K562 (cell line): Measurements from ENCODE around the gene UBE2E1. TPM values are rescaled to one million over a fixed set of nuclear protein-coding genes. Genes with fewer than 3 reads are reported as not detected.

Source experiments
- ATAC-seq: fragments of 200-7000 bp; cut with Tn5 transposase; 3 replicates; pipeline ENCODE4 v1.9.1; 2020; ENCODE audit warnings: moderate library complexity
- BruUV-seq: library from RNA; stranded (reverse); fragments of 400-500 nt; replicated peaks from 2 replicates; lab custom pipeline; 2021; lab: Mats Ljungman, UMichigan
- CTCF ChIA-PET: fragments of 300-600 bp; formaldehyde crosslinking; extraction: SDS; loops from one replicate; lab custom pipeline; 2021; ENCODE audit warnings: low intra/inter-chr PET ratio; lab: Yijun Ruan, JAX
- POLR2A ChIA-PET: fragments of 300-600, 350-650 bp; sonication (Branson Sonifier 250); formaldehyde crosslinking; extraction: SDS; loops from one replicate; lab custom pipeline; 2021; ENCODE audit warnings: antibody characterized with exemption, inconsistent platforms; lab: Yijun Ruan, JAX
- DNase-seq, 4 experiments: peaks; one replicate each; pipeline versions ENCODE4 v3.0.0 to v3.0.0-alpha.2; 2011 to 2018; ENCODE audit warnings: low spot score in 3 of 4, mixed read lengths in 3 of 4; ENCODE audit errors: extremely low read depth in 1 of 4
- FAIRE-seq: peaks from 2 replicates; lab custom pipeline; 2011; peaks lifted over from hg19 to GRCh38; lab: Jason Lieb, UNC
- H2AFZ ChIP-seq: 2 replicates; pipeline ENCODE4 v1.6.0; 2011; ENCODE audit warnings: low read depth, low read length, control low read depth, inconsistent platforms
- H3K27ac ChIP-seq: fragments of 200-600 bp; 3 replicates; pipeline ENCODE4 v1.8.0; 2011; ENCODE audit warnings: low read depth, mild to moderate bottlenecking, control low read depth, inconsistent platforms, low read length, moderate library complexity, mixed read lengths; ENCODE audit errors: extremely low read depth
- H3K27me3 ChIP-seq, 2 experiments: fragments of 300-600 bp in 1 of 2; 2 replicates in 1 of 2; 3 replicates in 1 of 2; pipeline versions ENCODE4 v1.6.0 to v1.8.0; 2011; ENCODE audit warnings: inconsistent platforms in 2 of 2, low read length in 2 of 2, mild to moderate bottlenecking in 1 of 2, mixed read lengths in 1 of 2, moderate library complexity in 1 of 2; ENCODE audit not compliant: control insufficient read depth in 2 of 2, insufficient read depth in 2 of 2
- H3K36me3 ChIP-seq: fragments of 300-600 bp; 3 replicates; pipeline ENCODE4 v1.8.0; 2011; ENCODE audit warnings: mild to moderate bottlenecking, low read length, inconsistent platforms; ENCODE audit not compliant: control insufficient read depth, insufficient read depth
- H3K4me1 ChIP-seq, 2 experiments: fragments of 200-600 bp in 1 of 2; replicated peaks in 1 of 2; 2 replicates in 1 of 2; 3 replicates in 1 of 2; pipeline versions ENCODE4 v1.5.1 to v1.8.0; 2011; ENCODE audit warnings: inconsistent platforms in 2 of 2, low read length in 2 of 2, mild to moderate bottlenecking in 1 of 2, mixed read lengths in 1 of 2, moderate library complexity in 1 of 2; ENCODE audit not compliant: control insufficient read depth in 2 of 2, insufficient read depth in 2 of 2
- H3K4me2 ChIP-seq: 2 replicates; pipeline ENCODE4 v1.6.1; 2011; ENCODE audit warnings: low read length, control low read depth, inconsistent platforms, mixed read lengths; ENCODE audit not compliant: insufficient read depth
- H3K4me3 ChIP-seq: fragments of 200-600 bp; sonication (generic), shearing (Covaris generic); 2 replicates; pipeline ENCODE4 v1.5.1; 2016; ENCODE audit warnings: control low read depth, inconsistent platforms
- H3K79me2 ChIP-seq: fragments of 200-600 bp; 3 replicates; pipeline ENCODE4 v1.8.0; 2011; ENCODE audit warnings: low read length, inconsistent platforms; ENCODE audit not compliant: control insufficient read depth, insufficient read depth
- H3K9ac ChIP-seq, 2 experiments: 2 replicates each; pipeline versions ENCODE4 v1.6.0 to v1.6.1; 2011; ENCODE audit warnings: low read depth in 2 of 2, low read length in 2 of 2, control low read depth in 1 of 2, inconsistent platforms in 1 of 2, mild to moderate bottlenecking in 1 of 2, mixed read lengths in 1 of 2; ENCODE audit not compliant: insufficient read depth in 1 of 2
- H3K9me1 ChIP-seq: one replicate; pipeline ENCODE4 v1.6.0; 2011; ENCODE audit warnings: inconsistent platforms, mild to moderate bottlenecking, low read length, moderate library complexity; ENCODE audit not compliant: control insufficient read depth, insufficient read depth
- H3K9me3 ChIP-seq: replicated peaks from 2 replicates; pipeline ENCODE4 v1.5.1; 2011; ENCODE audit warnings: low read depth, low read length, inconsistent platforms; ENCODE audit not compliant: control insufficient read depth, insufficient read depth
- H4K20me1 ChIP-seq: replicated peaks from 2 replicates; pipeline ENCODE4 v1.6.1; 2011; ENCODE audit warnings: low read length, inconsistent platforms, mixed read lengths; ENCODE audit not compliant: control insufficient read depth, insufficient read depth
- BCLAF1 ChIP-seq, 2 experiments: fragments of 450-650 bp in 1 of 2; IDR thresholded peaks; 2 replicates each; pipeline ENCODE4 v1.6.1; 2011 to 2017; ENCODE audit warnings: low read depth in 2 of 2, antibody characterized with exemption in 1 of 2, borderline replicate concordance in 1 of 2, low read length in 1 of 2, mild to moderate bottlenecking in 1 of 2, mixed read lengths in 1 of 2; ENCODE audit not compliant: control insufficient read depth in 1 of 2
- BRCA1 ChIP-seq, 2 experiments: fragments of 450-650 bp in 1 of 2; sonication (generic) in 1 of 2; formaldehyde crosslinking in 1 of 2; IDR thresholded peaks; 2 replicates each; pipeline versions ENCODE4 v1.5.0 to v1.6.1; 2017 to 2020; ENCODE audit warnings: mild to moderate bottlenecking in 1 of 2, missing genetic modification reagents in 1 of 2
- CBFB ChIP-seq: sonication (generic); formaldehyde crosslinking; IDR thresholded peaks from 2 replicates; pipeline ENCODE4 v1.4.0; 2020; ENCODE audit warnings: mild to moderate bottlenecking, missing genetic modification reagents
- CBX5 ChIP-seq: IDR thresholded peaks from 2 replicates; pipeline ENCODE4 v1.6.1; 2014; ENCODE audit warnings: low read depth, borderline replicate concordance
- NFRKB ChIP-seq: fragments of 450-650 bp; IDR thresholded peaks from 2 replicates; pipeline ENCODE4 v1.6.1; 2016; ENCODE audit warnings: low read depth
- SETDB1 ChIP-seq: IDR thresholded peaks from one replicate; pipeline ENCODE4 v1.6.1; 2012; ENCODE audit warnings: low read length, control low read depth, inconsistent platforms
- SPI1 ChIP-seq: IDR thresholded peaks from 2 replicates; pipeline ENCODE4 v1.6.1; 2011; ENCODE audit warnings: low read depth, low read length, control low read depth, borderline replicate concordance
- ZNF316 ChIP-seq: fragments of 450-650 bp; IDR thresholded peaks from 2 replicates; pipeline ENCODE4 v1.6.1; 2016
- ZNF431 ChIP-seq: sonication (generic); formaldehyde crosslinking; IDR thresholded peaks from 2 replicates; pipeline ENCODE4 v1.8.0; 2022; ENCODE audit warnings: mild to moderate bottlenecking, missing genetic modification reagents
- ZNF609 ChIP-seq: sonication (generic); formaldehyde crosslinking; IDR thresholded peaks from 2 replicates; pipeline ENCODE4 v1.8.1; 2023; ENCODE audit warnings: missing genetic modification reagents, mild to moderate bottlenecking, borderline replicate concordance
- WGBS: fragments of 100-300 bp; shearing (Covaris generic); methylation state at CpG from one replicate; pipeline ENCODE4 v1.1.6; 2016; ENCODE audit warnings: low coverage, mixed read lengths; ENCODE audit not compliant: insufficient coverage; ENCODE audit errors: missing lambda C conversion rate; 5-methylcytosine and 5-hydroxymethylcytosine counted together
- in situ Hi-C: fragments of 300-500 bp; cut with MboI; formaldehyde crosslinking; loops from 4 replicates; pipeline ENCODE4 v1.15.0; 2018; ENCODE audit warnings: inconsistent platforms, mixed read lengths
- intact Hi-C: fragments of 100-400 bp; cut with micrococcal nuclease; formaldehyde crosslinking; loops from 2 replicates; pipeline ENCODE4 v1.14.2; 2022
- polyA plus RNA-seq, 8 experiments: library from polyadenylated mRNA; depleted of rRNA in 4 of 8; stranded (reverse) in 5 of 8; unstranded in 3 of 8; fragments of >200 nt; fragmentation: Nextera tagmentation in 2 of 8; fragmentation: Illumina TruSeq in 1 of 8; extraction: Ambion mirVana in 2 of 8; extraction: Trizol in 1 of 8; gene quantifications; 2 replicates each; pipeline versions ENCODE4 v1.2.1 to v1.2.3, GENCODE V29; 2011 to 2014; ENCODE audit warnings: inconsistent platforms in 1 of 8, missing spikeins in 1 of 8
- total RNA-seq, 7 experiments: library from RNA; depleted of rRNA in 6 of 7; stranded (reverse); fragments of >200 nt in 6 of 7; fragmentation: Illumina TruSeq in 2 of 7; extraction: Trizol in 2 of 7; gene quantifications; 2 replicates each; pipeline versions ENCODE4 v1.2.1 to v1.2.3, GENCODE V29; 2011 to 2021; ENCODE audit warnings: low replicate concordance in 1 of 7

The UBE2E1 gene
- total and polyA plus RNA-seq, 9 of the 15 experiments (the other 6 are each of a cell fraction or from before 2014, with no cell fraction given), result 54.4 to 294 (median 165) TPM

- Histone ChIP-seq H3K27ac (peak overlapping the region; percentile 56), H2AFZ (no peak overlapping the region), H3K9ac (peak overlapping the region; percentile 61 to 88; a peak in 3 of 4 replicates), H3K27me3 (no peaks in the 10 kb centered on the region), H3K4me1 (peaks cover 25 to 27% of the 10 kb centered on the region in 2 experiments; a peak in 4 of 5 replicates), H3K9me1 (no peaks in the 10 kb centered on the region), H3K36me3 (peaks cover 58% of the 10 kb centered on the region), H3K4me2 (peak overlapping the region; percentile 22)
- peak in 1 of 4 experiments; percentile 29 for DNase-seq
- WGBS, result 66% methylated on average over 13 of the region's 13 CpGs
- intact Hi-C loops, result loop anchor here (2.0 to 10.0 kb wide), 4 partner anchors 57 to 605 kb away; partner anchors contain the start of genes NKIRAS1, NR1D2, RPL15 and UBE2E2
- ChIA-PET POLR2A (interaction anchor here (1.4 to 3.6 kb wide), 2 partner anchors 21 to 107 kb away, joined by 4 to 11 read pairs; partner anchors contain the start of genes NKIRAS1 and RPL15), CTCF (no interaction called here)
- no peak for ATAC-seq
- FAIRE-seq, result no peak
- TF ChIP-seq BCLAF1 (IDR thresholded peaks at IDR 0.05; ENCODE audit: borderline replicate concordance in 1 of 2, control insufficient read depth in 1 of 2, low read depth in 2 of 2, low read length in 1 of 2), result 0 out of 4 replicates have a peak, but pooled peaks of 1 of the 2 experiments have one; percentile 16
- TF ChIP-seq BRCA1 (IDR thresholded peaks at IDR 0.05), result no peak
- TF ChIP-seq BRCA1 (CRISPR knock-in tag; IDR thresholded peaks at IDR 0.05), result no peak
- no peak for TF ChIP-seq CBX5
- TF ChIP-seq ZNF316, result 0 out of 2 replicates have a peak, but pooled peaks have one; percentile 17
- TF ChIP-seq ZNF431 (CRISPR knock-in tag), result no peak
- 0 out of 2 replicates have a peak, but pooled peaks have one; percentile 0 for TF ChIP-seq SPI1
- no peak for TF ChIP-seq ZNF609 (CRISPR knock-in tag)
- no peak for TF ChIP-seq SETDB1
- no peak for TF ChIP-seq CBFB (CRISPR knock-in tag)
- TF ChIP-seq NFRKB, result 0 out of 2 replicates have a peak, but pooled peaks have one; percentile 32
- TF ChIP-seq, all 486 proteins: peak for 4
- Histone ChIP-seq H3K4me3 (peak overlapping the region; percentile 31; the same call in 1 of the 2 replicates), H4K20me1 (no peaks in the 10 kb centered on the region), H3K9me3 (no peaks in the 10 kb centered on the region), H3K79me2 (peaks cover 84% of the 10 kb centered on the region)
- no TSS peak for BruUV-seq
- in situ Hi-C loops, result no loop called here
These were observed 4.1 kb downstream of the UBE2E1 start for GRCh38 chr3:23809840-23810342.
